ENCODE data around the gene KLHL34.

The KLHL34 gene

GRCh38 chrX:21655901-21656586 lies 2.1 kb downstream of the KLHL34 start:
- no peak for DNase-seq (ENCODE audit: low read depth, low spot score)

DNA sequence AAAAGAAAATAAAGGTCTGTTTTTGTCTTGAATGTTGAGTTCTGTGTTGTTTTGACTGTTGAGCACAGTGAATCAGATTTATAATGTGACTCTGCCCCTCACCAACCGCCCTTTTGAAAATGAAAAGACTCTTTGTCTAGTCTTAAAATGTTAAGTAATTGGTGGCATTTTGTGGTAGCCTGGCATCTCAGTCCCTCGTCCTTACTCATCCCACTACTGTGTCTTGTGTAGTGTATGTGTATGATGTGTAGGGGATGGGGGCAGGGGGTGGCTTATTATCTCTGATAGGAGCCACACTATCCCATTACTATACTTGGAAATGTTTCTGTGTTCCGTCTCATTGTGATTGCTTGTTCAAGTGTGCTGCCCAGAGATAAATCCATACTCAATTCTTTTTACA lies 12.2 kb downstream of the KLHL34 start:
- no peak for DNase-seq (ENCODE audit: low read depth, low spot score)

DNA sequence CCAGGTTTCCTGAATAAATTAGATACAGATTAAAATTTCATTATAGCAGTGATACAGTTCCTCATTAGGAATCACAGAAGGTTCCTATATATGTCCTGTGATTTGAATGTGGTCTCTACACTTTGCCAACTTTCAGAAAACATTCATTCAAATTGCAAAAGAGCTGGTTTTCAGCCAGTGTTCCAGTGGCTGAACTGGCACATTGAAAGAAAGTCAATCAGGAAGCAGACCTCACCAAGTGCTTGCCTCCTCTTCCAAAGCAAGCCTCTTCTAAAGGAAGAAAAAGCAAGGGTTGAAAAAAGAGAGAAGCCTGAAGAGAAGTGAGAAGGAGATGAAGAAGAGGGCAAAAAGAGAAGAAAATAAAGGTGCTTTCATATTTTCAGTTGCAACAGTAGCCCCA lies 12.7 kb downstream of the KLHL34 start:
- no peak for DNase-seq (ENCODE audit: low read depth, low spot score)

- no peak for DNase-seq (ENCODE audit: low read depth, low spot score)
Observed at GRCh38 chrX:21639775-21640174, 18.4 kb downstream of the KLHL34 start.

DNA sequence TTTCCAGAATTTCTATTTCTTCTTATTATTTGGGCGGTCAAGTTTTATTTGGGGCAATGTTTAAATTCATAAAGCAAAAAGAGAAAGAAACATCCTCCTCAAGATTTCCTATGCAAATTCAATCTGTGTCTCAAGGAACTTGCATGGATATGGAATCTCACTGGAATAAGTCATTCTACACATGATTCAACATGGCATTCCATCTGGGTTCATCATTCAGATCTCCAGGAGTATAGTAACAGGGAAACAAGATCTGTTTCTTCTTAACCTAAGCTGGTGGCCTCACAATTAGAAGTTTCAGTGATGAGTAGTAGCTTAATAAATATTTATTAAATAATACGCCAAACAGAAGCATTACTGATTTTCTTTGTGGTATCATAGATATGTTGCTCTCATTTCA lies 19.8 kb downstream of the KLHL34 start:
- DNase-seq (ENCODE audit: low read depth, low spot score): no peak

- DNase-seq (ENCODE audit: low read depth, low spot score): no peak
Observed at GRCh38 chrX:21632027-21632426, 26.1 kb downstream of the KLHL34 start.

DNA sequence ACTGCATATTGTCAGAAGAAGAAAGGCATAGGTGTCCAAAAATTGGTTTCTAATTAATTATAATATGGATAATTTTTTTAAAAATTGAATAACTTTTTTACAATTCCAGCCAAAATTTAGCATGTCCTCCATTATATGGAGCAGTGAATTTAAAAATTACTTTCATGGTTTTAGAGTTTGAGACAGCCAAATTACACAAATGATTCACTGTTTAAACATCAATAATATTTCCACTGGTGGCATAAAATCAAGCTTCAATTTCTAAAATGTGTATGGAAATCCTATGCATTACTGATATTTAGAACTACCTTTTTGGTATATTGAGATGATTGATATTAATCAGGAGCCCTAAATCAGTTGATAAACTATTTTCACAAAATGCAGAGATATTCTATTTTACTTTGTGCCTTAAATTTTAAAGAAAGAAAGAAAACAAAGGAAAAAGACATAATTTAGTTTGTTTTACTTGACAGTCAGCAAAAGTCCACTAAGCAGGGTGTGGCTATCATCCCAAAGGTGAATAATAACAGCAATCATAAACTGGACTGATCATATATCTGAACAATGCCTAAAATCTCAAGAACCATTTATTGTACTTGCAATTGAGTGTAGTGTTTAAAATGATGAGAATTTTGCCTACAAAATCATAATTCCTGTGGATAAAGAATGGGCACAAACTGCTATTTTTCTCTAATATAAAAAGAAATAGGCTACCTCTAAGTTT lies 34.2 kb downstream of the KLHL34 start:
- no peak for DNase-seq (ENCODE audit: low read depth, low spot score)

GRCh38 chrX:21620234-21620633 lies 37.9 kb downstream of the KLHL34 start:
- no peak for DNase-seq (ENCODE audit: low read depth, low spot score)

DNA sequence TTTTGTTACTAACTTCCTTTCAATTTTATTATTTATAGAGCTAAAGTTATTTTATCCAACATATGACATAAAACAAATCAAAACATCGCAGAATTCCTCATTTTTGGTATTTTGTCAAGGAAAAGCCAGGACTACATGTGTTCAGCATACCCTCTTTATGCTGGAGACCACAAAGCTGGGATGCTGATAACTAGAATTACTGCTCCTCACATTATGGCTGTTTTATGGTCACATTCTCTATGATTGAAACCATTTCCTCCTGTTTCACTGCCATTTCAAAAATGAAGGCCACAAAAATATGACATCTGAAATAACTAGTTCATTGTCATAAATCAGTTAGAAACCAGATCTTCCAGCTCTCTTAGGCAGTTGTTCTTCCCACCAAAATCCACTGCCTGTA lies 41.7 kb downstream of the KLHL34 start:
- DNase-seq (ENCODE audit: low read depth, low spot score): no peak

- DNase-seq (ENCODE audit: low read depth, low spot score): no peak
Observed at GRCh38 chrX:21612154-21612553, 46.0 kb downstream of the KLHL34 start.

- DNase-seq (ENCODE audit: low read depth, low spot score): no peak
Observed at GRCh38 chrX:21610168-21610567, 48.0 kb downstream of the KLHL34 start.

GRCh38 chrX:21606002-21606401 lies 52.1 kb downstream of the KLHL34 start:
- no peak for DNase-seq (ENCODE audit: low read depth, low spot score)
